A549 (cell line): Measurements from ENCODE around the gene FMO2. TPM values are rescaled to one million over a fixed set of nuclear protein-coding genes. Genes with fewer than 3 reads are reported as not detected.

Experiments
- ATAC-seq, 2 experiments: fragments of 200-7000 bp in 1 of 2; fragments of >200 bp in 1 of 2; cut with Nextera tagmentation in 1 of 2; cut with Tn5 transposase in 1 of 2; 3 replicates each; pipeline versions ENCODE4 v1.8.0 to v1.9.1; 2018 to 2020; ENCODE audit warnings: mild to moderate bottlenecking in 1 of 2, moderate library complexity in 1 of 2
- CTCF ChIA-PET: fragments of 300-600 bp; sonication (Branson Sonifier 250); formaldehyde crosslinking; extraction: SDS; loops from one replicate; lab custom pipeline; 2021; ENCODE audit warnings: antibody characterized with exemption, inconsistent platforms; lab: Yijun Ruan, JAX
- POLR2A ChIA-PET: fragments of 350-600 bp; formaldehyde crosslinking; extraction: SDS; loops from one replicate; lab custom pipeline; 2021; ENCODE audit warnings: antibody characterized with exemption, inconsistent platforms; lab: Yijun Ruan, JAX
- DNase-seq, 2 experiments: peaks; one replicate each; pipeline versions ENCODE4 v3.0.0 to v3.0.0-alpha.2; 2011 to 2016; ENCODE audit warnings: low read depth in 1 of 2, low spot score in 1 of 2
- FAIRE-seq: peaks from 2 replicates; lab custom pipeline; 2011; peaks lifted over from hg19 to GRCh38; lab: Jason Lieb, UNC
- H3K27ac ChIP-seq, 2 experiments: fragments of >200 bp; sonication (Bioruptor Twin); formaldehyde crosslinking; 3 replicates each; pipeline ENCODE4 v1.5.1; 2016 to 2017
- H3K4me1 ChIP-seq: fragments of >200 bp; sonication (Bioruptor Twin); formaldehyde crosslinking; 3 replicates; pipeline ENCODE4 v1.6.1; 2016
- H3K4me2 ChIP-seq: fragments of >200 bp; sonication (Bioruptor Twin); formaldehyde crosslinking; 3 replicates; pipeline ENCODE4 v1.6.1; 2016
- H3K4me3 ChIP-seq: fragments of >200 bp; sonication (Bioruptor Twin); formaldehyde crosslinking; 3 replicates; pipeline ENCODE4 v1.5.1; 2016
- H3K9me3 ChIP-seq: fragments of >200 bp; sonication (Bioruptor Twin); formaldehyde crosslinking; 3 replicates; pipeline ENCODE4 v1.6.1; 2016
- BCL3 ChIP-seq: fragments of >200 bp; sonication (Bioruptor Twin); formaldehyde crosslinking; IDR thresholded peaks from 3 replicates; pipeline ENCODE4 v1.6.1; 2016
- CBX8 ChIP-seq: fragments of 200-600 bp; sonication (generic); IDR thresholded peaks from 2 replicates; pipeline ENCODE4 v1.6.1; 2016
- CEBPB ChIP-seq, 2 experiments: fragments of >200 bp in 1 of 2; sonication (Bioruptor Twin) in 1 of 2; formaldehyde crosslinking in 1 of 2; IDR thresholded peaks; 2 replicates each; pipeline ENCODE4 v1.6.1; 2012 to 2016
- CTCF ChIP-seq: fragments of >200 bp; sonication (Bioruptor Twin); formaldehyde crosslinking; IDR thresholded peaks from 3 replicates; pipeline ENCODE4 v1.5.1; 2016
- EHF ChIP-seq: fragments of 250-450 bp; sonication (Bioruptor Pico); IDR thresholded peaks from 2 replicates; pipeline ENCODE4 v1.5.0; 2020; ENCODE audit warnings: mild to moderate bottlenecking
- EHMT2 ChIP-seq: fragments of 200-600 bp; sonication (generic); IDR thresholded peaks from 2 replicates; pipeline ENCODE4 v1.6.1; 2016; ENCODE audit warnings: antibody characterized with exemption, low read depth, mild to moderate bottlenecking, moderate library complexity
- ELK1 ChIP-seq: fragments of 150-350 bp; IDR thresholded peaks from 2 replicates; pipeline ENCODE4 v1.6.1; 2014; ENCODE audit warnings: low read depth, mild to moderate bottlenecking, low read length
- FOSL2 ChIP-seq, 2 experiments: fragments of 450-650 bp in 1 of 2; fragments of >200 bp in 1 of 2; sonication (Bioruptor Twin) in 1 of 2; formaldehyde crosslinking; IDR thresholded peaks; 2 replicates each; pipeline versions ENCODE4 v1.5.0 to v1.6.1; 2016 to 2020; ENCODE audit warnings: mild to moderate bottlenecking in 1 of 2, moderate library complexity in 1 of 2
- JUNB ChIP-seq: fragments of >200 bp; sonication (Bioruptor Twin); formaldehyde crosslinking; IDR thresholded peaks from 2 replicates; pipeline ENCODE4 v1.6.1; 2016
- MAFK ChIP-seq: fragments of 450-650 bp; IDR thresholded peaks from 2 replicates; pipeline ENCODE4 v1.6.1; 2014; ENCODE audit not compliant: partially characterized antibody
- MAZ ChIP-seq: fragments of 150-350 bp; IDR thresholded peaks from 2 replicates; pipeline ENCODE4 v1.6.1; 2014; ENCODE audit warnings: antibody characterized with exemption, low read depth, low read length, borderline replicate concordance
- MYC ChIP-seq: IDR thresholded peaks from 2 replicates; pipeline ENCODE4 v1.6.1; 2012; ENCODE audit warnings: mild to moderate bottlenecking, inconsistent platforms, low read length, improper control_type of control experiment, borderline replicate concordance
- NPAS2 ChIP-seq: fragments of 250-450 bp; sonication (Bioruptor Pico); IDR thresholded peaks from 2 replicates; pipeline ENCODE4 v1.8.0; 2022; ENCODE audit warnings: mild to moderate bottlenecking, moderate library complexity, borderline replicate concordance
- NR3C1 ChIP-seq: fragments of >200 bp; sonication (Bioruptor Twin); formaldehyde crosslinking; IDR thresholded peaks from 3 replicates; pipeline ENCODE4 v1.6.1; 2017
- PBX3 ChIP-seq: IDR thresholded peaks from 2 replicates; pipeline ENCODE4 v1.6.1; 2012
- POLR2A ChIP-seq: IDR thresholded peaks from 2 replicates; pipeline ENCODE4 v1.6.1; 2012; ENCODE audit warnings: mild to moderate bottlenecking, low read length
- REST ChIP-seq: fragments of 200-600 bp; sonication (generic); IDR thresholded peaks from 2 replicates; pipeline ENCODE4 v1.6.1; 2016; ENCODE audit warnings: antibody characterized with exemption, mild to moderate bottlenecking, moderate library complexity
- RFX5 ChIP-seq: fragments of 450-650 bp; IDR thresholded peaks from 2 replicates; pipeline ENCODE4 v1.7.1; 2014; ENCODE audit warnings: antibody characterized with exemption, mild to moderate bottlenecking, moderate library complexity
- SMC3 ChIP-seq: fragments of >200 bp; sonication (Bioruptor Twin); formaldehyde crosslinking; IDR thresholded peaks from 3 replicates; pipeline ENCODE4 v1.6.1; 2018; ENCODE audit warnings: inconsistent platforms
- TP53 ChIP-seq: fragments of 250-450 bp; sonication (Bioruptor Pico); IDR thresholded peaks from 2 replicates; pipeline ENCODE4 v1.5.0; 2021; ENCODE audit warnings: mild to moderate bottlenecking, moderate library complexity
- ZC3H11A ChIP-seq: fragments of 450-650 bp; IDR thresholded peaks from 2 replicates; pipeline ENCODE4 v1.6.1; 2014; ENCODE audit warnings: antibody characterized with exemption, mild to moderate bottlenecking
- ZNF302 ChIP-seq: fragments of 250-450 bp; sonication (Bioruptor Pico); IDR thresholded peaks from 2 replicates; pipeline ENCODE4 v1.9.0; 2021; ENCODE audit warnings: inconsistent platforms, mild to moderate bottlenecking, moderate library complexity
- WGBS: methylation state at CpG from one replicate; pipeline ENCODE4 v1.1.6; 2017; ENCODE audit errors: missing lambda C conversion rate; 5-methylcytosine and 5-hydroxymethylcytosine counted together
- polyA plus RNA-seq, 4 experiments: library from polyadenylated mRNA; depleted of rRNA in 3 of 4; stranded (reverse); fragments of >200 nt; fragmentation: RNase III in 1 of 4; extraction: RNeasy Plus Mini Kit Qiagen cat#74134 plus additional on column Dnase treatment in 1 of 4; gene quantifications; 2 replicates in 3 of 4; 3 replicates in 1 of 4; pipeline ENCODE4 v1.2.3, GENCODE V29; 2011 to 2017

Gene FMO2
- polyA plus RNA-seq, 2 of the 4 experiments (the other 2 are of a cell fraction): not detected

- no peak for TF ChIP-seq ELK1
- TF ChIP-seq TP53 (CRISPR knock-in tag): no peak
- TF ChIP-seq CBX8: no peak
- TF ChIP-seq BCL3: no peak
- TF ChIP-seq MYC: no peak
- no peak for TF ChIP-seq RFX5
- no peak for TF ChIP-seq ZC3H11A
- no peak for TF ChIP-seq JUNB
- TF ChIP-seq CTCF: no peak
- no peak for TF ChIP-seq ZNF302
- no peak for TF ChIP-seq FOSL2 (IDR thresholded peaks at IDR 0.05)
- TF ChIP-seq FOSL2 (CRISPR knock-in tag; IDR thresholded peaks at IDR 0.05): no peak
- no peak for TF ChIP-seq NR3C1
- TF ChIP-seq SMC3: no peak
- no peak for TF ChIP-seq POLR2A
- TF ChIP-seq MAZ: no peak
- POLR2A ChIA-PET: no interaction called here
- CTCF ChIA-PET: no interaction called here
- Histone ChIP-seq H3K9me3 (no peaks in the 10 kb centered on the region), H3K4me2 (no peak overlapping the region), H3K27ac (no peak overlapping the region), H3K4me3 (no peak overlapping the region), H3K4me1 (no peaks in the 10 kb centered on the region)
- 46% methylated on average over 5 of the region's 5 CpGs for WGBS
- ATAC-seq: no peak
- no peak for FAIRE-seq
- no peak for DNase-seq
These were observed 19.2 kb downstream of the FMO2 start for GRCh38 chr1:171204296-171204695.

- no peak overlapping the region for H3K4me3 ChIP-seq
- POLR2A ChIA-PET: no interaction called here
- WGBS: 13% methylated on average over 3 of the region's 3 CpGs
- no peak overlapping the region for H3K27ac ChIP-seq
- TF ChIP-seq CEBPB (IDR thresholded peaks at IDR 0.05): no peak
- no peak for TF ChIP-seq NPAS2 (CRISPR knock-in tag)
- no peak for TF ChIP-seq ZC3H11A
- no peak for TF ChIP-seq MAFK
- no peak for TF ChIP-seq JUNB
- TF ChIP-seq CTCF: no peak
- no peak for TF ChIP-seq TP53 (CRISPR knock-in tag)
- no peak for TF ChIP-seq EHMT2
- no peak for TF ChIP-seq EHF (CRISPR knock-in tag)
- no peak for TF ChIP-seq PBX3
- TF ChIP-seq REST: no peak
- TF ChIP-seq, all 56 proteins: peak for 0
- DNase-seq (no peak), ATAC-seq (no peak), FAIRE-seq (no peak)
- CTCF ChIA-PET: interaction anchor here (1.1 to 1.5 kb wide), 2 partner anchors 9 to 21 kb away, joined by 3 to 4 read pairs; no protein-coding TSS in a partner anchor
- no peaks in the 10 kb centered on the region for H3K4me1 ChIP-seq
- H3K9me3 ChIP-seq: no peaks in the 10 kb centered on the region
- H3K4me2 ChIP-seq: no peak overlapping the region
These were observed 21.3 kb downstream of the FMO2 start for GRCh38 chr1:171206204-171206977.
